SU-DHL-6 (cell line): ENCODE data around the gene OR2F1.

Experiments used
- H2AFZ ChIP-seq: fragments of 200-600 bp; sonication (generic); 2 replicates; pipeline ENCODE4 v1.6.1; 2014; ENCODE audit warnings: low read depth, mild to moderate bottlenecking, moderate library complexity, mixed read lengths, antibody characterized with exemption, low read length; ENCODE audit not compliant: severe bottlenecking
- H3F3A ChIP-seq: fragments of 200-600 bp; shearing (Covaris generic); 2 replicates; pipeline ENCODE4 v1.6.0; 2016; ENCODE audit warnings: antibody characterized with exemption, mild to moderate bottlenecking; ENCODE audit not compliant: insufficient read depth
- H3K27ac ChIP-seq: fragments of 200-600 bp; sonication (generic); 2 replicates; pipeline ENCODE4 v1.5.1; 2016; ENCODE audit warnings: low read depth, mild to moderate bottlenecking, low read length, moderate library complexity, mixed read lengths
- H3K27me3 ChIP-seq: fragments of 200-600 bp; sonication (generic), shearing (Covaris generic); 2 replicates; pipeline ENCODE4 v1.6.0; 2014; ENCODE audit warnings: mild to moderate bottlenecking, low read length
- H3K36me3 ChIP-seq: fragments of 200-600 bp; sonication (generic); 2 replicates; pipeline ENCODE4 v1.6.1; 2014; ENCODE audit warnings: mild to moderate bottlenecking, low read length, mixed read lengths
- H3K4me2 ChIP-seq: fragments of 300-600, 200-600 bp; shearing (Covaris generic), sonication (generic); 2 replicates; pipeline ENCODE4 v1.6.0; 2014; ENCODE audit warnings: low read length, low read depth, mild to moderate bottlenecking; ENCODE audit not compliant: poor library complexity, severe bottlenecking
- H3K4me3 ChIP-seq: fragments of 200-600 bp; sonication (generic); 2 replicates; pipeline ENCODE4 v1.5.1; 2014; ENCODE audit warnings: antibody characterized with exemption, low read length, mild to moderate bottlenecking, mixed read lengths; ENCODE audit not compliant: insufficient read depth, poor library complexity, severe bottlenecking
- H3K79me2 ChIP-seq: fragments of 200-600 bp; sonication (generic); 2 replicates; pipeline ENCODE4 v1.6.1; 2014; ENCODE audit warnings: mild to moderate bottlenecking, low read length, moderate library complexity; ENCODE audit not compliant: insufficient read depth
- H3K9ac ChIP-seq: fragments of 200-600 bp; sonication (generic); 2 replicates; pipeline ENCODE4 v1.7.0; 2014; ENCODE audit warnings: mild to moderate bottlenecking, low read length
- H3K9me2 ChIP-seq: fragments of 200-600 bp; sonication (generic); replicated peaks from 2 replicates; pipeline ENCODE4 v1.6.1; 2014; ENCODE audit warnings: low read length; ENCODE audit not compliant: insufficient read depth
- H3K9me3 ChIP-seq: fragments of 200-600 bp; sonication (generic); 2 replicates; pipeline ENCODE4 v1.6.1; 2014; ENCODE audit warnings: low read length, mixed read lengths; ENCODE audit not compliant: insufficient read depth
- H4K20me1 ChIP-seq: fragments of 200-600 bp; sonication (generic); 2 replicates; pipeline ENCODE4 v1.6.1; 2014; ENCODE audit warnings: low read depth, mild to moderate bottlenecking, antibody characterized with exemption, low read length, moderate library complexity, mixed read lengths
- CTCF ChIP-seq: fragments of 200-600 bp; sonication (generic); IDR thresholded peaks from one replicate; pipeline ENCODE4 v1.5.1; 2017; ENCODE audit warnings: antibody characterized with exemption, mild to moderate bottlenecking, low read length, moderate library complexity; ENCODE audit not compliant: insufficient read depth, poor library complexity, severe bottlenecking
- EZH2phosphoT487 ChIP-seq: fragments of 200-600 bp; sonication (generic), shearing (Covaris generic); conservative IDR thresholded peaks from 2 replicates; pipeline ENCODE4 v1.6.1; 2018; ENCODE audit warnings: mild to moderate bottlenecking, antibody characterized with exemption, low read length, moderate library complexity, mixed read lengths

The OR2F1 gene

GRCh38 chr7:143947111-143947510 lies 7.5 kb upstream of the OR2F1 start:
- no peak for TF ChIP-seq CTCF
- TF ChIP-seq EZH2phosphoT487, result no peak
- no peaks in the 10 kb centered on the region for H3F3A ChIP-seq
- no peak overlapping the region for H3K9ac ChIP-seq
- H3K9me3 ChIP-seq, result no peaks in the 10 kb centered on the region
- H3K4me2 ChIP-seq, result no peak overlapping the region
- H3K27me3 ChIP-seq, result no peaks in the 10 kb centered on the region
- H4K20me1 ChIP-seq, result no peaks in the 10 kb centered on the region
- no peaks in the 10 kb centered on the region for H3K79me2 ChIP-seq
- H3K36me3 ChIP-seq, result no peaks in the 10 kb centered on the region
- no peak overlapping the region for H3K27ac ChIP-seq
- H3K9me2 ChIP-seq, result no peaks in the 10 kb centered on the region
- H3K4me3 ChIP-seq, result no peak overlapping the region
- no peak overlapping the region for H2AFZ ChIP-seq

GRCh38 chr7:143948733-143949132 lies 5.9 kb upstream of the OR2F1 start:
- Histone ChIP-seq H2AFZ (no peak overlapping the region), H3K27me3 (no peaks in the 10 kb centered on the region)

GRCh38 chr7:143953421-143953820 lies 1.2 kb upstream of the OR2F1 start:
- Histone ChIP-seq H3K4me3 (no peak overlapping the region), H3K9ac (no peak overlapping the region)
- TF ChIP-seq CTCF (no peak), EZH2phosphoT487 (no peak)

More at GRCh38 chr7:143948733-143949132, 5.9 kb upstream of the OR2F1 start:
- no peaks in the 10 kb centered on the region for H3K9me3 ChIP-seq
- H3K36me3 ChIP-seq, result no peaks in the 10 kb centered on the region
- H3K9ac ChIP-seq, result no peak overlapping the region
- no peaks in the 10 kb centered on the region for H3F3A ChIP-seq
- no peak overlapping the region for H3K4me2 ChIP-seq
- no peaks in the 10 kb centered on the region for H3K9me2 ChIP-seq
- TF ChIP-seq CTCF (no peak), EZH2phosphoT487 (no peak)
- H4K20me1 ChIP-seq, result no peaks in the 10 kb centered on the region
- H3K27ac ChIP-seq, result no peak overlapping the region
- no peak overlapping the region for H3K4me3 ChIP-seq
- no peaks in the 10 kb centered on the region for H3K79me2 ChIP-seq

More at GRCh38 chr7:143953421-143953820, 1.2 kb upstream of the OR2F1 start:
- no peaks in the 10 kb centered on the region for H3K9me3 ChIP-seq
- H3K36me3 ChIP-seq, result no peaks in the 10 kb centered on the region
- H3K9me2 ChIP-seq, result no peaks in the 10 kb centered on the region
- no peaks in the 10 kb centered on the region for H3F3A ChIP-seq
- no peaks in the 10 kb centered on the region for H3K79me2 ChIP-seq
- no peak overlapping the region for H3K4me2 ChIP-seq
- no peaks in the 10 kb centered on the region for H3K27me3 ChIP-seq
- H4K20me1 ChIP-seq, result no peaks in the 10 kb centered on the region
- H2AFZ ChIP-seq, result no peak overlapping the region
- no peak overlapping the region for H3K27ac ChIP-seq
